HEK293 (cell line): ENCODE data around the gene SLC46A1.

Source experiments
- MEIS1 ChIP-seq: sonication (generic); formaldehyde crosslinking; IDR thresholded peaks from 2 replicates; pipeline ENCODE4 v1.8.1; 2022; ENCODE audit warnings: missing genetic modification reagents, mild to moderate bottlenecking, borderline replicate concordance
- RBAK ChIP-seq: fragments of 450-650 bp; formaldehyde crosslinking; IDR thresholded peaks from 2 replicates; pipeline ENCODE4 v1.5.1; 2016; ENCODE audit warnings: missing biosample characterization, missing genetic modification characterization
- ZNF48 ChIP-seq: fragments of 450-650 bp; formaldehyde crosslinking; IDR thresholded peaks from 2 replicates; pipeline ENCODE4 v1.5.1; 2016; ENCODE audit warnings: missing biosample characterization, missing genetic modification characterization
- ZNF580 ChIP-seq: fragments of 450-650 bp; formaldehyde crosslinking; IDR thresholded peaks from 2 replicates; pipeline ENCODE4 v1.5.1; 2016; ENCODE audit warnings: missing biosample characterization, missing genetic modification characterization

GRCh38 chr17:28357061-28357900, 48.7 kb downstream of the SLC46A1 start, which contains the start of gene POLDIP2:
- peak; percentile 99 for TF ChIP-seq ZNF580 (tag by site-specific recombination)
- TF ChIP-seq MEIS1 (CRISPR knock-in tag): no peak
- TF ChIP-seq RBAK: no peak
- no peak for TF ChIP-seq ZNF48
